ENCODE measurements around the gene GFOD1.

DNA sequence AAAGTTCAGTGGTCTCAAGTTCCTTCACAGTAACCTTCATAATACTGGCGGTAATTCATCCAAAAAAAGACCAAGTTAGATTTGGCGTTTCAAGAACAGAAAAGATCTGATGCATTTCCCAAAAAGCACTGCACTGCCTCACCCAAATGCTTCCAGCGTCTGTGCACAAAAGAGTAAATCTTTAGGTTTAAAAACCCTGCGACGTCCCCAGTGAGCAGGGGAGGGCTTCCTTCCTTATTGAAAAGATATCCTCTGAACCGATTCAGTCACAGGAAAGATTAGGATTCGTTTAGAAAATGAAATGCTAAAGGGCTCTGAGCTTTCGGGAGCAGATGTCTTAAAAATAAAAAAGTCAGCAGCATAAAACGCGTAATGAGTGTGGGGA, 159.7 kb downstream of the GFOD1 start:
- TF ChIP-seq CTCF (IDR thresholded peaks at IDR 0.05): no peak
- no peak for TF ChIP-seq POLR2A (IDR thresholded peaks at IDR 0.05)
- TF ChIP-seq EP300 (IDR thresholded peaks at IDR 0.05): no peak
- no peak for TF ChIP-seq POLR2AphosphoS5 (IDR thresholded peaks at IDR 0.05)

Data from sigmoid colon (tissue), 4 donors.